Liver (tissue), 9 donors: ENCODE data around the gene TRIML1. TPM values are rescaled to one million over a fixed set of nuclear protein-coding genes. Genes with fewer than 3 reads are reported as not detected.

Experiments
- DNase-seq: peaks from one replicate; pipeline ENCODE4 v3.0.0-alpha.2; 2017; ENCODE audit warnings: low spot score
- H3K27ac ChIP-seq, 2 donors: one replicate each; pipeline ENCODE4 v1.7.0; 2013; ENCODE audit warnings: inconsistent platforms in 2 of 2, low read length in 2 of 2, control low read depth in 1 of 2, low read depth in 1 of 2, mild to moderate bottlenecking in 1 of 2
- H3K27me3 ChIP-seq, 4 donors: one replicate each; pipeline versions ENCODE4 v1.6.1 to v1.7.0; 2013; ENCODE audit warnings: low read length in 3 of 4, inconsistent platforms in 1 of 4, mild to moderate bottlenecking in 1 of 4, moderate library complexity in 1 of 4; ENCODE audit not compliant: control insufficient read depth in 4 of 4, insufficient read depth in 4 of 4
- H3K36me3 ChIP-seq, 4 donors: one replicate each; pipeline versions ENCODE4 v1.6.1 to v1.7.0; 2013; ENCODE audit warnings: low read length in 3 of 4, mild to moderate bottlenecking in 3 of 4, low read depth in 1 of 4, moderate library complexity in 1 of 4; ENCODE audit not compliant: control insufficient read depth in 4 of 4, insufficient read depth in 3 of 4
- H3K4me1 ChIP-seq, 4 donors: one replicate each; pipeline versions ENCODE4 v1.6.1 to v1.7.0; 2013; ENCODE audit warnings: low read length in 3 of 4, mild to moderate bottlenecking in 3 of 4, moderate library complexity in 1 of 4; ENCODE audit not compliant: control insufficient read depth in 4 of 4, insufficient read depth in 4 of 4
- H3K4me3 ChIP-seq, 3 donors: one replicate each; pipeline versions ENCODE4 v1.6.1 to v1.7.0; 2013; ENCODE audit warnings: low read length in 3 of 3, control low read depth in 1 of 3, low read depth in 1 of 3, mild to moderate bottlenecking in 1 of 3
- H3K9ac ChIP-seq, 2 donors: one replicate each; pipeline ENCODE4 v1.7.0; 2013; ENCODE audit warnings: low read length in 2 of 2, mild to moderate bottlenecking in 2 of 2, moderate library complexity in 2 of 2, control low read depth in 1 of 2, low read depth in 1 of 2
- H3K9me3 ChIP-seq, 4 donors: one replicate each; pipeline versions ENCODE4 v1.6.1 to v1.7.0; 2013; ENCODE audit warnings: low read length in 3 of 4; ENCODE audit not compliant: control insufficient read depth in 4 of 4
- EGR1 ChIP-seq, 2 donors: IDR thresholded peaks; 2 replicates each; pipeline ENCODE4 v1.6.1; 2016 to 2018; ENCODE audit warnings: antibody characterized with exemption in 2 of 2, low read depth in 2 of 2
- FOXA1 ChIP-seq: IDR thresholded peaks from 2 replicates; pipeline ENCODE4 v1.6.1; 2016; ENCODE audit warnings: antibody characterized with exemption
- FOXA2 ChIP-seq: IDR thresholded peaks from 2 replicates; pipeline ENCODE4 v1.6.1; 2016; ENCODE audit warnings: antibody characterized with exemption
- GABPA ChIP-seq, 2 donors: IDR thresholded peaks in 1 of 2; conservative IDR thresholded peaks in 1 of 2; 2 replicates each; pipeline ENCODE4 v1.6.1; 2016; ENCODE audit warnings: antibody characterized with exemption in 2 of 2, mild to moderate bottlenecking in 1 of 2, moderate library complexity in 1 of 2
- HNF4A ChIP-seq, 2 donors: conservative IDR thresholded peaks; 2 replicates each; pipeline ENCODE4 v1.6.1; 2016; ENCODE audit warnings: antibody characterized with exemption in 2 of 2, mild to moderate bottlenecking in 2 of 2
- HNF4G ChIP-seq: IDR thresholded peaks from 2 replicates; pipeline ENCODE4 v1.6.1; 2016; ENCODE audit warnings: antibody characterized with exemption
- JUND ChIP-seq, 2 donors: IDR thresholded peaks; 2 replicates each; pipeline ENCODE4 v1.6.1; 2016; ENCODE audit warnings: antibody characterized with exemption in 2 of 2
- NR2F2 ChIP-seq: IDR thresholded peaks from 2 replicates; pipeline ENCODE4 v1.6.1; 2016; ENCODE audit warnings: antibody characterized with exemption
- RAD21 ChIP-seq, 2 donors: IDR thresholded peaks; 2 replicates each; pipeline ENCODE4 v1.6.1; 2016; ENCODE audit warnings: antibody characterized with exemption in 2 of 2, mild to moderate bottlenecking in 2 of 2
- RXRA ChIP-seq, 2 donors: IDR thresholded peaks; 2 replicates each; pipeline ENCODE4 v1.6.1; 2017 to 2018; ENCODE audit warnings: antibody characterized with exemption in 2 of 2, mild to moderate bottlenecking in 1 of 2
- SP1 ChIP-seq: IDR thresholded peaks from 2 replicates; pipeline ENCODE4 v1.6.1; 2018; ENCODE audit warnings: antibody characterized with exemption, mild to moderate bottlenecking
- YY1 ChIP-seq: IDR thresholded peaks from 2 replicates; pipeline ENCODE4 v1.6.1; 2016; ENCODE audit warnings: antibody characterized with exemption, mild to moderate bottlenecking
- WGBS: extraction: QIAGEN DNeasy Blood & Tissue Kit; methylation state at CpG from one replicate; pipeline ENCODE4 v1.1.7; 2013; 5-methylcytosine and 5-hydroxymethylcytosine counted together
- polyA plus RNA-seq, 2 donors: library from polyadenylated mRNA; stranded (reverse) in 1 of 2; unstranded in 1 of 2; fragments of 200-250 nt in 1 of 2; fragments of >200 nt in 1 of 2; fragmentation: Nextera tagmentation in 1 of 2; extraction: Ambion mirVana in 1 of 2; gene quantifications; one replicate each; pipeline versions ENCODE4 v1.2.1 to v1.2.3, GENCODE V29; 2013 to 2015
- total RNA-seq, 2 donors: library from RNA; depleted of rRNA; stranded (reverse); fragments of >200 nt; gene quantifications; one replicate each; pipeline ENCODE4 v1.2.3, GENCODE V29; 2014
- TF ChIP-seq, protein P1 (sequence below): IDR thresholded peaks from 2 replicates; pipeline ENCODE4 v1.6.1; 2016; ENCODE audit warnings: antibody characterized with exemption
- TF ChIP-seq, protein P2 (sequence below): IDR thresholded peaks from 2 replicates; pipeline ENCODE4 v1.6.1; 2016; ENCODE audit warnings: antibody characterized with exemption
- TF ChIP-seq, protein P3 (sequence below): fragments of 150-350 bp; IDR thresholded peaks from 2 replicates; pipeline ENCODE4 v1.5.1; 2017; ENCODE audit warnings: improper control_type of control experiment, low read depth, low read length; ENCODE audit not compliant: missing input control
- TF ChIP-seq, protein P4 (sequence below): IDR thresholded peaks from 2 replicates; pipeline ENCODE4 v1.6.1; 2016; ENCODE audit warnings: antibody characterized with exemption, mild to moderate bottlenecking
- TF ChIP-seq, protein P5 (sequence below): IDR thresholded peaks from 2 replicates; pipeline ENCODE4 v1.6.1; 2016; ENCODE audit warnings: antibody characterized with exemption
- donor health status: healthy.
- donor health status: healthy.
- donor health status: healthy.
- donor health status: healthy.
- donor health status: healthy.

TRIML1 gene
- total and polyA plus RNA-seq, 4 donors: not detected

DNA sequence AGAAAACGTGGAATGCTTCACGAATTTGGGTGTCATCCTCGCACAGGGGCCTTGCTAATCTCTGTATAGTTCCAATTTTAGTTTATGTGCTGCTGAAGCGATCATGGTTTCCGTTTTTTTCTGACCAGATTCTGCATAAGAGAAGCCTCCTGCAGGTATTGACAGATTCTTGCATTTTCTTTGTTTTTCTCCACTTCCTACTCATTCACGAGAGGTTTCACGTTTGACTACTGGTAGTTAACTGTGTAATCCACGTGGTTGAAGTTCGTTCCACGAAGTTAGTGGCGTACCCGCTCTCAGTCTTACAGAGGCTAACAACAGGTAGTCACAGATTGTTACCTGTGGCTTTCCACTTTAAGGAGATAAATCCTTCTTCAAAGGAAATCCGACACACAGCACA is 17.7 kb upstream of the TRIML1 start (continued):
- TF ChIP-seq, protein P1, sequence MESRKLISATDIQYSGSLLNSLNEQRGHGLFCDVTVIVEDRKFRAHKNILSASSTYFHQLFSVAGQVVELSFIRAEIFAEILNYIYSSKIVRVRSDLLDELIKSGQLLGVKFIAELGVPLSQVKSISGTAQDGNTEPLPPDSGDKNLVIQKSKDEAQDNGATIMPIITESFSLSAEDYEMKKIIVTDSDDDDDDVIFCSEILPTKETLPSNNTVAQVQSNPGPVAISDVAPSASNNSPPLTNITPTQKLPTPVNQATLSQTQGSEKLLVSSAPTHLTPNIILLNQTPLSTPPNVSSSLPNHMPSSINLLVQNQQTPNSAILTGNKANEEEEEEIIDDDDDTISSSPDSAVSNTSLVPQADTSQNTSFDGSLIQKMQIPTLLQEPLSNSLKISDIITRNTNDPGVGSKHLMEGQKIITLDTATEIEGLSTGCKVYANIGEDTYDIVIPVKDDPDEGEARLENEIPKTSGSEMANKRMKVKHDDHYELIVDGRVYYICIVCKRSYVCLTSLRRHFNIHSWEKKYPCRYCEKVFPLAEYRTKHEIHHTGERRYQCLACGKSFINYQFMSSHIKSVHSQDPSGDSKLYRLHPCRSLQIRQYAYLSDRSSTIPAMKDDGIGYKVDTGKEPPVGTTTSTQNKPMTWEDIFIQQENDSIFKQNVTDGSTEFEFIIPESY: no peak

DNA sequence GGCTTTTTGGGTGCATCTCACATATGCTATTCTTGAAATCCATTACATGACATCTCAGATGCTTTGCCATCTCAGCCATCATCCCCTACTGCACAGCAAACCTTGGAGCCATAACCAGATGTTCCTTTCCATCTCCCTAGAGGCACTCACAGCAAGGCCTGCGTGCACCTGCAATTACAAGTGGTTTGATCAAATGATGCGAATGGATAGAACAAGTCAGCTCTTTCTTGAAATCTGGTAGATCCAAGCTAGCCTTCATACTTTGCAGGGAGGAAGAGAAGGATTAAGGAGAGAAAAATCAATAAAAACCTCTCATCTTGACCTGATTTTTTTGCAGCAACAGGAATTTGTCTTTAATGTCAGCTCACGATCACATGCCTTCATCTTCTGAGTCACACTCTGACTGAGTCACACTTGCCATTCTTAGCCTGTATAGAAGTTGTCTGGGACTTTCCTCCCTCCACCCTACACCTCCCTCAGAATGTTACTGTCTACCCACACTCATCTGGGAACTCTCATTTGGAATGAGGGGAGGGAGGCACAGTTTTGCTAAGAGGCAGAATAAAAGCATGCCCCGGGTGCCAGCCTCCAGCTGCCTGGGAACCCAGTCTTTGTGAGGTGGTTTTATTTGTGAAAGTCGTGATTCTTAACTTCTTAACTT is 11.9 kb upstream of the TRIML1 start:
- H3K36me3 ChIP-seq: no peaks in the 10 kb centered on the region
- no peak overlapping the region for H3K27ac ChIP-seq
- peaks cover 0 to 3% (median 0%) of the 10 kb centered on the region in 4 donors for H3K9me3 ChIP-seq
- WGBS: 62% methylated on average over 5 of the region's 5 CpGs
- H3K4me1 ChIP-seq: no peaks in the 10 kb centered on the region
- DNase-seq: no peak
- TF ChIP-seq FOXA1: no peak
- TF ChIP-seq, protein P2, sequence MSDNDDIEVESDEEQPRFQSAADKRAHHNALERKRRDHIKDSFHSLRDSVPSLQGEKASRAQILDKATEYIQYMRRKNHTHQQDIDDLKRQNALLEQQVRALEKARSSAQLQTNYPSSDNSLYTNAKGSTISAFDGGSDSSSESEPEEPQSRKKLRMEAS: no peak
- TF ChIP-seq, protein P3, sequence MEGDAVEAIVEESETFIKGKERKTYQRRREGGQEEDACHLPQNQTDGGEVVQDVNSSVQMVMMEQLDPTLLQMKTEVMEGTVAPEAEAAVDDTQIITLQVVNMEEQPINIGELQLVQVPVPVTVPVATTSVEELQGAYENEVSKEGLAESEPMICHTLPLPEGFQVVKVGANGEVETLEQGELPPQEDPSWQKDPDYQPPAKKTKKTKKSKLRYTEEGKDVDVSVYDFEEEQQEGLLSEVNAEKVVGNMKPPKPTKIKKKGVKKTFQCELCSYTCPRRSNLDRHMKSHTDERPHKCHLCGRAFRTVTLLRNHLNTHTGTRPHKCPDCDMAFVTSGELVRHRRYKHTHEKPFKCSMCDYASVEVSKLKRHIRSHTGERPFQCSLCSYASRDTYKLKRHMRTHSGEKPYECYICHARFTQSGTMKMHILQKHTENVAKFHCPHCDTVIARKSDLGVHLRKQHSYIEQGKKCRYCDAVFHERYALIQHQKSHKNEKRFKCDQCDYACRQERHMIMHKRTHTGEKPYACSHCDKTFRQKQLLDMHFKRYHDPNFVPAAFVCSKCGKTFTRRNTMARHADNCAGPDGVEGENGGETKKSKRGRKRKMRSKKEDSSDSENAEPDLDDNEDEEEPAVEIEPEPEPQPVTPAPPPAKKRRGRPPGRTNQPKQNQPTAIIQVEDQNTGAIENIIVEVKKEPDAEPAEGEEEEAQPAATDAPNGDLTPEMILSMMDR: no peak
- TF ChIP-seq, protein P4, sequence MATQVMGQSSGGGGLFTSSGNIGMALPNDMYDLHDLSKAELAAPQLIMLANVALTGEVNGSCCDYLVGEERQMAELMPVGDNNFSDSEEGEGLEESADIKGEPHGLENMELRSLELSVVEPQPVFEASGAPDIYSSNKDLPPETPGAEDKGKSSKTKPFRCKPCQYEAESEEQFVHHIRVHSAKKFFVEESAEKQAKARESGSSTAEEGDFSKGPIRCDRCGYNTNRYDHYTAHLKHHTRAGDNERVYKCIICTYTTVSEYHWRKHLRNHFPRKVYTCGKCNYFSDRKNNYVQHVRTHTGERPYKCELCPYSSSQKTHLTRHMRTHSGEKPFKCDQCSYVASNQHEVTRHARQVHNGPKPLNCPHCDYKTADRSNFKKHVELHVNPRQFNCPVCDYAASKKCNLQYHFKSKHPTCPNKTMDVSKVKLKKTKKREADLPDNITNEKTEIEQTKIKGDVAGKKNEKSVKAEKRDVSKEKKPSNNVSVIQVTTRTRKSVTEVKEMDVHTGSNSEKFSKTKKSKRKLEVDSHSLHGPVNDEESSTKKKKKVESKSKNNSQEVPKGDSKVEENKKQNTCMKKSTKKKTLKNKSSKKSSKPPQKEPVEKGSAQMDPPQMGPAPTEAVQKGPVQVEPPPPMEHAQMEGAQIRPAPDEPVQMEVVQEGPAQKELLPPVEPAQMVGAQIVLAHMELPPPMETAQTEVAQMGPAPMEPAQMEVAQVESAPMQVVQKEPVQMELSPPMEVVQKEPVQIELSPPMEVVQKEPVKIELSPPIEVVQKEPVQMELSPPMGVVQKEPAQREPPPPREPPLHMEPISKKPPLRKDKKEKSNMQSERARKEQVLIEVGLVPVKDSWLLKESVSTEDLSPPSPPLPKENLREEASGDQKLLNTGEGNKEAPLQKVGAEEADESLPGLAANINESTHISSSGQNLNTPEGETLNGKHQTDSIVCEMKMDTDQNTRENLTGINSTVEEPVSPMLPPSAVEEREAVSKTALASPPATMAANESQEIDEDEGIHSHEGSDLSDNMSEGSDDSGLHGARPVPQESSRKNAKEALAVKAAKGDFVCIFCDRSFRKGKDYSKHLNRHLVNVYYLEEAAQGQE: no peak
- TF ChIP-seq RXRA (IDR thresholded peaks at IDR 0.05): no peak
- TF ChIP-seq YY1: no peak
- no peak for TF ChIP-seq EGR1 (IDR thresholded peaks at IDR 0.05; ENCODE audit: low read depth in 2 of 2)
- no peak for TF ChIP-seq GABPA (IDR thresholded peaks at IDR 0.05 in 1 of 2, conservative IDR thresholded peaks at IDR 0.05 in 1 of 2)
- TF ChIP-seq, protein P5, sequence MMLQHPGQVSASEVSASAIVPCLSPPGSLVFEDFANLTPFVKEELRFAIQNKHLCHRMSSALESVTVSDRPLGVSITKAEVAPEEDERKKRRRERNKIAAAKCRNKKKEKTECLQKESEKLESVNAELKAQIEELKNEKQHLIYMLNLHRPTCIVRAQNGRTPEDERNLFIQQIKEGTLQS: no peak
- H3K9ac ChIP-seq: no peak overlapping the region
- H3K4me3 ChIP-seq: no peak overlapping the region
- no peaks in the 10 kb centered on the region for H3K27me3 ChIP-seq

DNA sequence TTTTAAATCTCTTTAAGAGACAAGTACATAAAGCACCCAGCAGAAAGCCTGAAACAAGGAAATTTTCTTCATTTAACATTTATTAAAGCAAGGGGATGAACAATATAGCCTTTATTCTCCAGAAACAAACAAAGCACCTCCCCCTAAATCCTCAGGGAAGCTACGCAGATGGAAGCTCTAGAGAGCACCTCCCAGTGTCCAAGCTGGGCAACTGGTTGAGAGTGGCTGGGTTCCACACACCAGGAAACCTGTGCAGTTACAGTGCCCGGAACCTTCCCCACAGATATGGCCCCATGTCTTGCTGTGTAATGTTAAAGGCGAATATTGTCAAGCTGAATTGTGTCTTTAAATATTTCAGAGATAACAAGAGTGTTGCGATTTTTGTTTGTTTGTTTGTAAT is 8.9 kb upstream of the TRIML1 start:
- Histone ChIP-seq H3K27me3 (no peaks in the 10 kb centered on the region), H3K4me1 (no peaks in the 10 kb centered on the region), H3K4me3 (no peak overlapping the region), H3K9me3 (peaks cover 0 to 3% (median under 1%) of the 10 kb centered on the region in 4 donors), H3K27ac (no peak overlapping the region), H3K9ac (no peak overlapping the region), H3K36me3 (no peaks in the 10 kb centered on the region)
- DNase-seq: no peak
- WGBS: 78% methylated on average over 4 of the region's 4 CpGs
- TF ChIP-seq EGR1 (IDR thresholded peaks at IDR 0.05; ENCODE audit: low read depth in 2 of 2) (no peak), RAD21 (IDR thresholded peaks at IDR 0.05) (no peak), HNF4A (conservative IDR thresholded peaks at IDR 0.05) (no peak), JUND (IDR thresholded peaks at IDR 0.05) (no peak), SP1 (no peak), RXRA (IDR thresholded peaks at IDR 0.05) (no peak), HNF4G (no peak), FOXA2 (no peak), NR2F2 (no peak), FOXA1 (no peak)
- TF ChIP-seq, protein P3: no peak
- TF ChIP-seq, protein P2: no peak
